HL-60 (cell line): ENCODE results near the gene LITAFD.

Experiments used
- DNase-seq, 2 experiments: peaks; one replicate each; pipeline ENCODE4 v3.0.0-alpha.2; 2010 to 2020; ENCODE audit warnings: low read depth in 1 of 2, low spot score in 1 of 2
- H3K27ac ChIP-seq: fragments of 250-450 bp; sonication (Bioruptor Pico); replicated peaks from 2 replicates; pipeline ENCODE4 v1.5.1; 2020; ENCODE audit warnings: mild to moderate bottlenecking, moderate library complexity
- H3K27me3 ChIP-seq: fragments of 250-450 bp; sonication (Bioruptor Pico); 2 replicates; pipeline ENCODE4 v1.5.1; 2021; ENCODE audit warnings: mild to moderate bottlenecking, moderate library complexity; ENCODE audit not compliant: insufficient read depth, poor library complexity, severe bottlenecking
- H3K4me3 ChIP-seq: replicated peaks from 2 replicates; pipeline ENCODE4 v1.5.1; 2011; ENCODE audit warnings: mild to moderate bottlenecking, control low read depth, low read length; ENCODE audit not compliant: insufficient read depth
- CTCF ChIP-seq: IDR thresholded peaks from one replicate; pipeline ENCODE4 v1.5.1; 2011; ENCODE audit warnings: low read length, control low read depth, inconsistent platforms; ENCODE audit not compliant: insufficient read depth
- GABPA ChIP-seq: IDR thresholded peaks from 2 replicates; pipeline ENCODE4 v1.6.1; 2012; ENCODE audit warnings: low read depth
- POLR2AphosphoS5 ChIP-seq: IDR thresholded peaks from 2 replicates; pipeline ENCODE4 v1.6.1; 2012; ENCODE audit warnings: low read depth
- REST ChIP-seq: IDR thresholded peaks from 2 replicates; pipeline ENCODE4 v1.6.1; 2012; ENCODE audit warnings: low read depth; ENCODE audit not compliant: insufficient replicate concordance
- SPI1 ChIP-seq: IDR thresholded peaks from 2 replicates; pipeline ENCODE4 v1.6.1; 2012; ENCODE audit warnings: low read depth, mild to moderate bottlenecking, borderline replicate concordance

LITAFD gene

GRCh38 chr16:8894736-8895334 lies 12.7 kb downstream of the LITAFD start:
- no peak overlapping the region for H3K27ac ChIP-seq
- no peak overlapping the region for H3K4me3 ChIP-seq
- no peak for DNase-seq
- TF ChIP-seq GABPA = no peak
- TF ChIP-seq CTCF = no peak
- TF ChIP-seq SPI1 = no peak
- TF ChIP-seq POLR2AphosphoS5 = no peak
- no peak for TF ChIP-seq REST
- no peaks in the 10 kb centered on the region for H3K27me3 ChIP-seq

- TF ChIP-seq REST (no peak), GABPA (no peak), SPI1 (no peak), CTCF (no peak), POLR2AphosphoS5 (no peak)
- DNase-seq = no peak
- no peaks in the 10 kb centered on the region for H3K27me3 ChIP-seq
- H3K4me3 ChIP-seq = no peak overlapping the region
- no peak overlapping the region for H3K27ac ChIP-seq
Measured at GRCh38 chr16:8898660-8899318, 16.6 kb downstream of the LITAFD start.

GRCh38 chr16:8899709-8900317 lies 17.7 kb downstream of the LITAFD start:
- no peak for TF ChIP-seq GABPA
- TF ChIP-seq CTCF = no peak
- no peak for TF ChIP-seq REST
- TF ChIP-seq POLR2AphosphoS5 = no peak
- TF ChIP-seq SPI1 = no peak
- H3K27me3 ChIP-seq = no peaks in the 10 kb centered on the region
- no peak overlapping the region for H3K4me3 ChIP-seq
- no peak for DNase-seq
- no peak overlapping the region for H3K27ac ChIP-seq
